SH-SY5Y (cell line): Measurements from ENCODE around the gene PARVG.

Source experiments
- GATA2 ChIP-seq: IDR thresholded peaks from 2 replicates; pipeline ENCODE4 v1.6.1; 2011; ENCODE audit warnings: mild to moderate bottlenecking, low read depth, low read length
- GATA3 ChIP-seq: IDR thresholded peaks from 2 replicates; pipeline ENCODE4 v1.6.1; 2011; ENCODE audit warnings: low read depth, mild to moderate bottlenecking, low read length, moderate library complexity

DNA sequence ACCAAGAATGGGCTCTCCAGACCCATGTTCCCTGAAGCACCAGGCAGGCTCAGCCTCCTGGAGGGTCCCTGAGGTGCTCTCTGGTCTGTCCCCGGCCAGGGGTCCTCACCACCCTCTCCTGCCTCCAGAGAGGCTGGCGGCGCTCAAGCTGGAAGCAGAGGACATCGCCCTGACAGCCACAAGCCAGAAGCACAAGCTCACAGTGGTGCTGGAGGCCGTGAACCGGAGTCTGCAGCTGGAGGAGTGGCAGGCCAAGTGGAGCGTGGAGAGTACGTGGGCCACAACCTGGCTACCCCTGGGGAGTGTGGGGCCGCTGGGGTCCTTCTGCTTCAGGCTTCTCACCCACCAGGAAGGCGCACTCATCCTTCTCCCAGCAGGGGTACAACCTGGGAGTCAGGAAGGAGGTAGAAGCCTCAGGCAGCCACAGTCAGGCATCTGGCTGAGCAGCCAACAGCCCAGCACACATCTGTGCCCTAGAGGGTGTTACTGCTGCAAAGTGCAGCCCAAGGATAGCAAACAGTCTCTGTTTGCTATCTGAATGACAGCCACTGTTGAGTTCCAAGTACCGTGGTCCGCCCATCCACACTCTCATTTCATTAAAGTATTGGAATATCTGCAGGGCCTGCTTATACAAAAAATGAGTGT, 8.4 kb downstream of the PARVG start:
- TF ChIP-seq GATA2 (no peak), GATA3 (no peak)
